ENCODE measurements around the gene DCAF12. TPM values are rescaled to one million over a fixed set of nuclear protein-coding genes. Genes with fewer than 3 reads are reported as not detected.

Gene DCAF12
- total RNA-seq, 1 donor from 2014 or later: 41.0 TPM

- DNase-seq (ENCODE audit: low spot score): no peak
- Histone ChIP-seq H3K9ac (no peak overlapping the region), H3F3A (ENCODE audit: low read depth) (peaks cover 5% of the 10 kb centered on the region), H3K9me3 (ENCODE audit: low read depth) (no peaks in the 10 kb centered on the region), H2AFZ (replicated peaks) (peak overlapping the region; percentile 5), H3K79me2 (ENCODE audit: low read depth) (no peaks in the 10 kb centered on the region), H3K4me3 (no peak overlapping the region), H3K27ac (no peak overlapping the region), H3K4me2 (no peak overlapping the region), H3K36me3 (no peaks in the 10 kb centered on the region), H3K4me1 (no peaks in the 10 kb centered on the region), H3K27me3 (no peaks in the 10 kb centered on the region), H4K20me1 (ENCODE audit: low read depth) (no peaks in the 10 kb centered on the region)
- Mint-ChIP-seq H3K27me3 (ENCODE audit: insufficient read depth, low read depth) (peaks cover 2% of the 10 kb centered on the region), H3K36me3 (no peaks in the 10 kb centered on the region), H3K4me1 (peaks cover 3% of the 10 kb centered on the region), H3K9me3 (no peaks in the 10 kb centered on the region), H3K4me3 (no peak overlapping the region), H3K27ac (no peak overlapping the region)
- no peak for TF ChIP-seq CTCF (IDR thresholded peaks at IDR 0.05)
- TF ChIP-seq EZH2phosphoT487 (IDR thresholded peaks at IDR 0.05): no peak
- no peak for TF ChIP-seq EZH2 (IDR thresholded peaks at IDR 0.05)
Observed at GRCh38 chr9:34070606-34071324, 55.7 kb downstream of the DCAF12 start.

DNA sequence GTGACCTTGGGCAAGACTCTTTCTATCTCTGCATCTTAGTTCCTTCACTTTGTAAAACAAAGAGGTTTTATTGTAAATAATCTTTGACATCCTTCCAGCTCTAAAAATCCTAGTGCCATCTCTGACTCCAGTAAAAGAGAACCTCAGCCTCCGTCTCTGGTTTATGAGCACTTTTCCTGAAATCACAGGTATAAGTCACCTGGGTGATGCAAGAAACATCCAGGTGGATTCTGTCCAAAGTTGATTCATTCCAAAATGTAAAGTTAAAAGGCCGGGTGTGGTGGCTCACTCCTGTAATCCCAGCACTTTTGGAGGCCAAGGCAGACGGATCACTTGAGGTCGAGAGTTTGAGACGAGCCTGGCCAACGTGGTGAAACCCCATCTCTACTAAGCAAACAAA is 56.7 kb downstream of the DCAF12 start:
- H3K27ac ChIP-seq: no peak overlapping the region
- no peaks in the 10 kb centered on the region for H3K9me3 ChIP-seq (ENCODE audit: low read depth)
- Mint-ChIP-seq H3K4me1 (peaks cover 3% of the 10 kb centered on the region), H3K9me3 (no peaks in the 10 kb centered on the region), H3K36me3 (no peaks in the 10 kb centered on the region), H3K4me3 (no peak overlapping the region), H3K27ac (no peak overlapping the region), H3K27me3 (ENCODE audit: insufficient read depth, low read depth) (peaks cover 2% of the 10 kb centered on the region)
- no peak overlapping the region for H3K4me3 ChIP-seq
- peaks cover 5% of the 10 kb centered on the region for H3F3A ChIP-seq (ENCODE audit: low read depth)
- no peaks in the 10 kb centered on the region for H3K36me3 ChIP-seq
- no peaks in the 10 kb centered on the region for H4K20me1 ChIP-seq (ENCODE audit: low read depth)
- no peaks in the 10 kb centered on the region for H3K79me2 ChIP-seq (ENCODE audit: low read depth)
- no peak for TF ChIP-seq EZH2phosphoT487 (IDR thresholded peaks at IDR 0.05)
- no peak for TF ChIP-seq EZH2 (IDR thresholded peaks at IDR 0.05)
- no peak for TF ChIP-seq CTCF (IDR thresholded peaks at IDR 0.05)
- H3K9ac ChIP-seq: no peak overlapping the region
- no peaks in the 10 kb centered on the region for H3K4me1 ChIP-seq
- no peak for DNase-seq (ENCODE audit: low spot score)
- no peak overlapping the region for H2AFZ ChIP-seq (replicated peaks)
- H3K4me2 ChIP-seq: no peak overlapping the region
- no peaks in the 10 kb centered on the region for H3K27me3 ChIP-seq

DNA sequence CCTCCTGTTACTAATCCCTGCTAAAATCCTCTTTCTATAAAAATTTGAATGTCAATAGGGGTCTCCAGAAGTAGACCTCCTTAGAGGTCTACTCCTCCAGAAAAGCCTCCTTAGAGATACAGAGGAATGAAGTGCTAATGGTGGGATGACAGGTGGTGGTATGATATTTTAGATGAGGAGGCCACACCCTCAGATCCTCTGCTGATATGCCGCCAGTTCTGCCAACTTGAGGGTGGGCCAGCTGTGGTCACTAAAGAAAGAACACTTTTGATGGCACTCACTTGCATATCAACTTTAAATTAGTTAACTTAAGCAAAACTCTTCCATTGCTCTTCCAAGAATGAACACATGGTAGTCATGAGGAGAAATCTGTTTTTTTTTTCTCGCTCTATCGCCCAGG is 61.0 kb downstream of the DCAF12 start:
- DNase-seq (ENCODE audit: low spot score): no peak
- Mint-ChIP-seq H3K27ac (no peak overlapping the region), H3K27me3 (ENCODE audit: insufficient read depth, low read depth) (peaks cover 2% of the 10 kb centered on the region), H3K9me3 (no peaks in the 10 kb centered on the region), H3K36me3 (no peaks in the 10 kb centered on the region), H3K4me3 (no peak overlapping the region), H3K4me1 (no peaks in the 10 kb centered on the region)
- TF ChIP-seq EZH2phosphoT487 (IDR thresholded peaks at IDR 0.05) (no peak), CTCF (IDR thresholded peaks at IDR 0.05) (no peak), EZH2 (IDR thresholded peaks at IDR 0.05) (no peak)
- H3K27me3 ChIP-seq: no peaks in the 10 kb centered on the region
- no peak overlapping the region for H3K9ac ChIP-seq
- H3K27ac ChIP-seq: no peak overlapping the region
- no peaks in the 10 kb centered on the region for H3F3A ChIP-seq (ENCODE audit: low read depth)
- H2AFZ ChIP-seq (replicated peaks): no peak overlapping the region
- H3K4me2 ChIP-seq: no peak overlapping the region
- H3K79me2 ChIP-seq (ENCODE audit: low read depth): no peaks in the 10 kb centered on the region
- H3K4me1 ChIP-seq: no peaks in the 10 kb centered on the region
- no peaks in the 10 kb centered on the region for H4K20me1 ChIP-seq (ENCODE audit: low read depth)
- H3K4me3 ChIP-seq: no peak overlapping the region
- no peaks in the 10 kb centered on the region for H3K36me3 ChIP-seq
- H3K9me3 ChIP-seq (ENCODE audit: low read depth): no peaks in the 10 kb centered on the region
